ENCODE results near the gene CHI3L1. TPM values are rescaled to one million over a fixed set of nuclear protein-coding genes. Genes with fewer than 3 reads are reported as not detected.

The CHI3L1 gene
- polyA plus RNA-seq, 1 donor, result 0.22 TPM

DNA sequence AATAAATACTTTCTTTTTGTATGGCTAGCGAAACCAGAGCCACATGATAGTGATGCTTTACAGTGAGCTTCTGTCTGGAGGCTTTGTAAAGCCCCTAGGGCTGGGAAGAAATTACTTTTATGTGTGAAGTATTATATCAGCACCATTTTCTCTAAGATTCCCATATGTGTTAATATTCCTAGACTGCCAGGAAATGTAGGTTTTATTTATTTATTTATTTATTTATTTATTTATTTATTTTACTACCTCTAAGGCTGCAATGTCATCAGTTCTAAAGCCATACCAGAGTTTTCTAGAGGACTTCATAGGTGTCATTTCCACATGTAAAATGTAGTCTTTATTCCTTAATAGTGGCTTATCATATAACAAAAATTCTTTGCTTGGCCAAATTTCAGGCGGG, 4.4 kb upstream of the CHI3L1 start:
- no peak for DNase-seq
- H3K4me1 ChIP-seq (ENCODE audit: control insufficient read depth, insufficient read depth, low read length), result no peaks in the 10 kb centered on the region
- H3K36me3 ChIP-seq (ENCODE audit: control insufficient read depth, insufficient read depth, low read length), result no peaks in the 10 kb centered on the region
- H3K9me3 ChIP-seq (ENCODE audit: control insufficient read depth, low read depth, low read length), result no peaks in the 10 kb centered on the region
- no peak overlapping the region for H3K4me3 ChIP-seq (ENCODE audit: low read length)
- no CpG with 5 or more reads among the region's 2 CpGs for WGBS (ENCODE audit: insufficient coverage, low lambda C conversion rate)
- no peak overlapping the region for H3K27ac ChIP-seq (ENCODE audit: low read length)
- H3K27me3 ChIP-seq (ENCODE audit: control insufficient read depth, insufficient read depth, low read length), result peaks cover 6% of the 10 kb centered on the region

DNA sequence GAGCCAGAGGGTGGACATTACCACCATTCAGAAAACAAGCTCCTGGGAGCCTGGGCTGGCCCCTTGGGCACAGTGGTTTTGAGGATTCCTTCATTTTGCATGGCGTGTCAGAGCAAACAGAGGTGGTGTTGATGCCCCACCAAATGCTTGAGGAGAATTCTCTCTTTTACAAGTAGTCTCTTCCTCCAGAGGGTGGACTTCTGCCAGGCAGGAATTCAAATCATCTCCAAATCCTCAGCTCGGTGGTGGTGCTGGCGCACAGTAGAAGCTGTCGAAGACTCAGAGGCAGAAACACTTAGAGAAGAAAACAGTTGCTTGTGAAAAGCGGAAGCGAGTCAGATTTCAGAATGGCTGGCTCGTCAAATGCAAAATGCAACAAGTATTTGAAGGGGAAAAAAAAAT, 3.4 kb upstream of the CHI3L1 start:
- no peak overlapping the region for H3K27ac ChIP-seq (ENCODE audit: low read length)
- H3K36me3 ChIP-seq (ENCODE audit: control insufficient read depth, insufficient read depth, low read length), result no peaks in the 10 kb centered on the region
- no peak for DNase-seq
- peaks cover 6% of the 10 kb centered on the region for H3K27me3 ChIP-seq (ENCODE audit: control insufficient read depth, insufficient read depth, low read length)
- no peak overlapping the region for H3K4me3 ChIP-seq (ENCODE audit: low read length)
- no CpG with 5 or more reads among the region's 7 CpGs for WGBS (ENCODE audit: insufficient coverage, low lambda C conversion rate)
- no peaks in the 10 kb centered on the region for H3K9me3 ChIP-seq (ENCODE audit: control insufficient read depth, low read depth, low read length)
- H3K4me1 ChIP-seq (ENCODE audit: control insufficient read depth, insufficient read depth, low read length), result no peaks in the 10 kb centered on the region

DNA sequence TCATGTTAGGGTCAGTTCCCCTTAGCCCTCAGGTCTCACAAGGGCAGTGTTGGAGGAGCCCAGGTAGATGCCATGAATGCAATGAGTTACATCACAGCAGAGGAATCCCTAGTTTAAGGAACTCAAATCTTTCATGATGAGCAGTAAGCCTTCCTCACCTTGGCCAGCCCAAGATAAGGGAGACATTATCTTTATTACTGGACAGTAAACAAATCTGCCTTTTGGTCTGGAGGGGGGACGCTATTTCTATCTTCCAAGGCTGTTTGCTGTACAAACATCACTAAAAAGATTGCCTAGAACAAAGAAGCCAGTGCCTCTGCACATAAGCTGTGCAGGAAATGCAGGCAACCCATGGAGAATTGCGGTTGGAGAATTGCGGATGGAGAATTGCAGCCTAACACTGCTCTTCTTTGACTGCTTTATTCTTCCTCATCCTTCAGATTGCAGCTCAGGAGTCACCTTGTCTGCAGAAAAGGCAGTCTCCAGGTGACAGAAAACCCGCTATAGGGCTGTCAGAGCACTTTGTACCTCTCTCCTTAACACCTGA, 2.3 kb upstream of the CHI3L1 start:
- H3K27me3 ChIP-seq (ENCODE audit: control insufficient read depth, insufficient read depth, low read length), result peaks cover 6% of the 10 kb centered on the region
- H3K4me3 ChIP-seq (ENCODE audit: low read length), result no peak overlapping the region
- no peak overlapping the region for H3K27ac ChIP-seq (ENCODE audit: low read length)
- DNase-seq, result no peak
- H3K4me1 ChIP-seq (ENCODE audit: control insufficient read depth, insufficient read depth, low read length), result no peaks in the 10 kb centered on the region
- WGBS (ENCODE audit: insufficient coverage, low lambda C conversion rate), result no CpG with 5 or more reads among the region's 4 CpGs
- H3K36me3 ChIP-seq (ENCODE audit: control insufficient read depth, insufficient read depth, low read length), result no peaks in the 10 kb centered on the region
- H3K9me3 ChIP-seq (ENCODE audit: control insufficient read depth, low read depth, low read length), result no peaks in the 10 kb centered on the region

DNA sequence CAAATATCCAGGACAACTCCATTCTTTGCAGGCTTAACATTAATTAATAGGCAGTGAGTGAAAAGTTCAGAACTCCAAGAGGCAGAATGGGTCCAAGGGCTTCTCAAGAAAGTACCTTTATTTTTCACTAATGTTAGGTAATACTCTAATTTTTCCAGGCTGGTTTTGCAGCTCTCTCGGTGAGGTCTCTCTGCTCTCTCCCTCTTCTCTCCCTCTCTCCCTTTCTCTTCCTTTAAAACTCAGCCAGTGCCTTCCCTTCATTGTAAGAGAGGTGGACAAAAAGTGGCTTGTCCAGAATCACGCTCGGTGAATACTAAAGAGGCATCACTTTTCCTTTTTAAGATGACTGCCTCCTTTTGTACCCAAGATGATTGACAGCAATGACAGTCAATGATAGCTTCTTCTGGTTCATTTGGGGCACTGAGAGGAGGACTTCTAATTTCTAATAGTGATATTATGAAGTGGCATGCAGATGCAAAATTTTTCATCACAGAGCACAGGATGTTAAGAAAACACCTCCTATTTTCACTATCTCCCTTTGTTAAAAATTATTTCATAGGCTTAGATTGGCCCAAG, 1.3 kb upstream of the CHI3L1 start:
- no peaks in the 10 kb centered on the region for H3K36me3 ChIP-seq (ENCODE audit: control insufficient read depth, insufficient read depth, low read length)
- DNase-seq, result no peak
- no peaks in the 10 kb centered on the region for H3K4me1 ChIP-seq (ENCODE audit: control insufficient read depth, insufficient read depth, low read length)
- H3K9me3 ChIP-seq (ENCODE audit: control insufficient read depth, low read depth, low read length), result no peaks in the 10 kb centered on the region
- H3K27ac ChIP-seq (ENCODE audit: low read length), result no peak overlapping the region
- H3K4me3 ChIP-seq (ENCODE audit: low read length), result no peak overlapping the region
- peaks cover 6% of the 10 kb centered on the region for H3K27me3 ChIP-seq (ENCODE audit: control insufficient read depth, insufficient read depth, low read length)
- WGBS (ENCODE audit: insufficient coverage, low lambda C conversion rate), result 75% methylated on average over 2 of the region's 3 CpGs

DNA sequence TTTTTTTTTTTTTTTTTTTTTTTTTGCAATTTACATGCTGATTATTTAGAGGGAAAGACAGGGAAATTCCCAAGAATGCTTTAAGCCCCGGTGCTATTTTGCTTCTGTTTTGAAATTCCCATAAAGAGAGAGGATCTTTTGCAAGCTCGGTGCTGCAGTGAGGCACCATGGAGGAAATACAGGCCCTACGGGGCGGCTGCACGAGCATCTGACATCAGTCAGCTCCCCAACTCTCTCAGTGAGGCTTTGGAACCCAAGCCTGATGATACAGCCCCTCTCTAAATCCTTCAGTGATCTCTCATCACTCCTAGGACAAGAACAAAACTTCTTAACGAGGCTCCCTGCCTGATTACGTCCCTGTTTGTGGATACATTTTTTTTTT, 791 bp upstream of the CHI3L1 start:
- Histone ChIP-seq H3K27ac (ENCODE audit: low read length) (no peak overlapping the region), H3K27me3 (ENCODE audit: control insufficient read depth, insufficient read depth, low read length) (peaks cover 6% of the 10 kb centered on the region), H3K4me1 (ENCODE audit: control insufficient read depth, insufficient read depth, low read length) (no peaks in the 10 kb centered on the region), H3K36me3 (ENCODE audit: control insufficient read depth, insufficient read depth, low read length) (no peaks in the 10 kb centered on the region), H3K4me3 (ENCODE audit: low read length) (no peak overlapping the region), H3K9me3 (ENCODE audit: control insufficient read depth, low read depth, low read length) (no peaks in the 10 kb centered on the region)
- no CpG with 5 or more reads among the region's 7 CpGs for WGBS (ENCODE audit: insufficient coverage, low lambda C conversion rate)
- no peak for DNase-seq

DNA sequence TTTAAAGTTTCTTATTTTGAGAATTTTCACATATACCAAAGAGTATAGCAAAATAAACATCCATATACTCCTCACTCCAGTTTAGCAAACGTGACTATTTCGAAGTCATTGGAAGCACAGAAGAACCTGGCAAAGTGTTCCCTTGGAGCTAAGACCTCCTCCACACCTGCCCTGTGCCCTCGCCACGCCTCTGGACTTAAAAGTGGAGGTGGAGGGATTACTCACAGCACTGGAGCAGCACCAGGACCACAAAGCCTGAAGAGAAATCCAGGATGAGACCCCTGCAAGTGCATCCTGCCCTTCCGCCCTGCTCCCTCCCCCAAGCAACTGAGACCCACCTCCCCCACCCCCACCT, 436 bp downstream of the CHI3L1 start:
- H3K4me1 ChIP-seq (ENCODE audit: control insufficient read depth, insufficient read depth, low read length), result no peaks in the 10 kb centered on the region

DNA sequence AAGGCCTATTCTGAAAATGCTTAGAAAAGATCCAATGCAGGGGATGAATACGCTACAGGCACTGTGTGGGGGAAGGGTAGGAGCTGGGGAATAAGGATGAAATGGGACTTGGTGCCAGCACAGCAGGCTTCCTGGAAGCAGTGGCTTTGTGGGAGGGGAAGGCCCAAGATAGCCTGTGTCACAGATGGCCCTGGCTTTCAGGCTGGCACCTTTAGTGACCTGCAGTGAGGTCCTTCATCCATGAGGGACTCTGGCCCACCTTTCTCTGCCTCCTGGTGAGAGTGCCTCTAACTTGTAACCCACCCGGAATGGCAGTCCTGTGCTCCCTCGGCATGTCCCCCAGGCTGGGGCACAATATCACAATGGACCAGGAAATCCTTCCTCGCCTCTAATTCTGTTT, 919 bp downstream of the CHI3L1 start:
- no peaks in the 10 kb centered on the region for H3K9me3 ChIP-seq (ENCODE audit: control insufficient read depth, low read depth, low read length)
- H3K27ac ChIP-seq (ENCODE audit: low read length), result no peak overlapping the region
- WGBS (ENCODE audit: insufficient coverage, low lambda C conversion rate), result no CpG with 5 or more reads among the region's 4 CpGs
- H3K36me3 ChIP-seq (ENCODE audit: control insufficient read depth, insufficient read depth, low read length), result no peaks in the 10 kb centered on the region
- no peaks in the 10 kb centered on the region for H3K4me1 ChIP-seq (ENCODE audit: control insufficient read depth, insufficient read depth, low read length)
- no peak for DNase-seq
- H3K4me3 ChIP-seq (ENCODE audit: low read length), result no peak overlapping the region
- peaks cover 6% of the 10 kb centered on the region for H3K27me3 ChIP-seq (ENCODE audit: control insufficient read depth, insufficient read depth, low read length)

More for the DNA sequence above, 436 bp downstream of the CHI3L1 start:
- Histone ChIP-seq H3K36me3 (ENCODE audit: control insufficient read depth, insufficient read depth, low read length) (no peaks in the 10 kb centered on the region), H3K27ac (ENCODE audit: low read length) (no peak overlapping the region), H3K27me3 (ENCODE audit: control insufficient read depth, insufficient read depth, low read length) (peaks cover 6% of the 10 kb centered on the region), H3K9me3 (ENCODE audit: control insufficient read depth, low read depth, low read length) (no peaks in the 10 kb centered on the region), H3K4me3 (ENCODE audit: low read length) (no peak overlapping the region)
- WGBS (ENCODE audit: insufficient coverage, low lambda C conversion rate), result no CpG with 5 or more reads among the region's 5 CpGs
- no peak for DNase-seq

DNA sequence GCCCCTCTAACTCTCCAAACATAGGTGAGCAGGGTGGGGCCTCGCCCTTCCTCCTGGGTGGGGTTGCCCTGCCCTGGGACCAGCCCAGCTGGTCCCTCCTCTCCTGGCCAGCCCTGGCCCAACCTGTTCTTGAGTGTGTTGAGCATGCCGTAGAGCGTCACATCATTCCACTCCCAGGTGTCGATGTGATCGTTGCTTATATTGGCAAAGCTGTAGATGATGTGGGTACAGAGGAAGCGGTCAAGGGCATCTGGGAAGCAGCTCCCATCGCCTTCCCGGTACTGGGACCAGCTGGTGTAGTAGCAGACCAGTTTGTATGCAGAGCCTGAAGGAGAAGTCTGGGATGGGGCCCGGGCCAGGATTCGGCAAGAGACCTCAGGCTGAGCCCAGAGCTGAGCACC, 1.4 kb downstream of the CHI3L1 start:
- no CpG with 5 or more reads among the region's 10 CpGs for WGBS (ENCODE audit: insufficient coverage, low lambda C conversion rate)
- no peaks in the 10 kb centered on the region for H3K36me3 ChIP-seq (ENCODE audit: control insufficient read depth, insufficient read depth, low read length)
- H3K27ac ChIP-seq (ENCODE audit: low read length), result no peak overlapping the region
- H3K27me3 ChIP-seq (ENCODE audit: control insufficient read depth, insufficient read depth, low read length), result peaks cover 6% of the 10 kb centered on the region
- H3K4me1 ChIP-seq (ENCODE audit: control insufficient read depth, insufficient read depth, low read length), result no peaks in the 10 kb centered on the region
- H3K9me3 ChIP-seq (ENCODE audit: control insufficient read depth, low read depth, low read length), result no peaks in the 10 kb centered on the region
- no peak overlapping the region for H3K4me3 ChIP-seq (ENCODE audit: low read length)
- DNase-seq, result no peak

DNA sequence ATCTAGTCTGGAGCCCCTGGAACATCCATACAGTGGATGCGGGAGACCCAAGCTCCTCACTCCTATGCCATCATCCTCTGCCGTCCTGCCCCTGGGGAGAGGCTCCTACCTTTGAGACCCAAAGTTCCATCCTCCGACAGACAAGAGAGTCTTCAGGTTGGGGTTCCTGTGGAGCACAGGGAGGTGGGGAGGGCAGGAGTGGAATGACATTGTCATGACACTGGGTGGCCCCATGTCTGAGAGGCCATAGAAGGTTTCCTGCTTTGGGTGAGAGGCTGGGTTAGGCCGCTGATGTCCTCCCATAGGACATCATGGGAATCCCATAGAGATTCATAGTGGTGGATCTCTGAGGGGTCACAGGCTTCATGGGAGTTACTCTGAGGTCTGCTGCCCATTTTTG, 2.0 kb downstream of the CHI3L1 start:
- no peak overlapping the region for H3K4me3 ChIP-seq (ENCODE audit: low read length)
- no peaks in the 10 kb centered on the region for H3K4me1 ChIP-seq (ENCODE audit: control insufficient read depth, insufficient read depth, low read length)
- no peak overlapping the region for H3K27ac ChIP-seq (ENCODE audit: low read length)
- no peaks in the 10 kb centered on the region for H3K36me3 ChIP-seq (ENCODE audit: control insufficient read depth, insufficient read depth, low read length)
- no peaks in the 10 kb centered on the region for H3K9me3 ChIP-seq (ENCODE audit: control insufficient read depth, low read depth, low read length)
- no peak for DNase-seq
- H3K27me3 ChIP-seq (ENCODE audit: control insufficient read depth, insufficient read depth, low read length), result peaks cover under 1% of the 10 kb centered on the region
- no CpG with 5 or more reads among the region's 4 CpGs for WGBS (ENCODE audit: insufficient coverage, low lambda C conversion rate)

DNA sequence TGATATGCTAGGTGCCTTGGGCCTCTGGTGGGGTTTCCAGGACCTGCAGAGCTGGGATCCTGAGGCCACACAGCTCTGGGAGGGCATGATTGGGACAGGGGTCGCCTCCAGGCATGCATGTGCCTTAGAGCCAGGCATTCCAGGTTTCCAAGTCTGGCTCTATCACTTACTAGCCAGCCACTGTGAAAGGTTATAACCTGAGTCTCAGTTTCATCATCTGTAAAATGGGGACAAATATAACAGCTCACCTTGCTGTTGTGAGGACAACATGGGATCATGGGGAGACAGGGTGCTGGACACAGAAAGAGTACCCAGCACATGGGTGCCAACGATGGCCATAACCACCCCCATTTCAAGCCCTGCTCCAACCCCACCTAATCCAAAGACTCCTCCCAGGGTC, 2.7 kb downstream of the CHI3L1 start:
- no peaks in the 10 kb centered on the region for H3K4me1 ChIP-seq (ENCODE audit: control insufficient read depth, insufficient read depth, low read length)
- DNase-seq, result no peak
- no peak overlapping the region for H3K4me3 ChIP-seq (ENCODE audit: low read length)
- H3K9me3 ChIP-seq (ENCODE audit: control insufficient read depth, low read depth, low read length), result no peaks in the 10 kb centered on the region
- H3K27me3 ChIP-seq (ENCODE audit: control insufficient read depth, insufficient read depth, low read length), result no peaks in the 10 kb centered on the region
- no peak overlapping the region for H3K27ac ChIP-seq (ENCODE audit: low read length)
- no peaks in the 10 kb centered on the region for H3K36me3 ChIP-seq (ENCODE audit: control insufficient read depth, insufficient read depth, low read length)
- WGBS (ENCODE audit: insufficient coverage, low lambda C conversion rate), result no CpG with 5 or more reads among the region's 2 CpGs

DNA sequence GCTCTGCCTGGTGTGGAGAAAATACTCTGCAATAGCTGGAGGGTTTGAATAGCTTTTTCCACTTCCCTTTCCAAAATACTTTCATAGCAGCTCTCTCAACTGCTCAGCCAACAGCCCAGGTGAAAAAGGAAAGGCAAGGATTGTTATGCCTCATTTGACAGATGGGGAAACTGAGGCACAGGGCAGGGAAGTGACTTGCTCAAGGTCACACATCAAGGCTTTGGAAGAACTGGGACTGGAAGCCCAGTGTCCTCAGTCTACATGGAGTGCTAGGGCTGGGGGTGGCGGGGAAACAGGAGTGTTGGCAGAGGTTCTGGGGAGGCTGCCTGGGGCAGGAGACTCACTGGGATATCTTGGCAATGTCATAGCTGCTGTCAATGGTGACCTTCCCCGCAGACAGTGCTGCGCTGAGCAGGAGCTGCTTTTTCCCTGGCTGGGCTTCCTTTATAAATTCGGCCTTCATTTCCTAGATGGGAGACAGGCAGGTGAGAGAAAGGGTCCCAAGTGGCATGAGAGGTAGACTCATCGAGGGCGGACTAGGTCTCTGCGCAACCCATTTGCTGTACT, 4.0 kb downstream of the CHI3L1 start:
- Histone ChIP-seq H3K4me3 (ENCODE audit: low read length) (no peak overlapping the region), H3K27me3 (ENCODE audit: control insufficient read depth, insufficient read depth, low read length) (no peaks in the 10 kb centered on the region), H3K36me3 (ENCODE audit: control insufficient read depth, insufficient read depth, low read length) (no peaks in the 10 kb centered on the region), H3K4me1 (ENCODE audit: control insufficient read depth, insufficient read depth, low read length) (no peaks in the 10 kb centered on the region), H3K9me3 (ENCODE audit: control insufficient read depth, low read depth, low read length) (no peaks in the 10 kb centered on the region), H3K27ac (ENCODE audit: low read length) (no peak overlapping the region)
- no CpG with 5 or more reads among the region's 7 CpGs for WGBS (ENCODE audit: insufficient coverage, low lambda C conversion rate)
- DNase-seq, result no peak
